Calu3 (cell line): ENCODE measurements around the gene GRAMD1B. TPM values are rescaled to one million over a fixed set of nuclear protein-coding genes. Genes with fewer than 3 reads are reported as not detected.

ENCODE experiments used
- BruUV-seq: library from RNA; stranded (reverse); fragments of 400-500 nt; replicated peaks from 2 replicates; lab custom pipeline; 2021; lab: Mats Ljungman, UMichigan
- CTCF ChIA-PET: fragments of 300-600 bp; sonication (Branson Sonifier 250); formaldehyde crosslinking; loops from one replicate; lab custom pipeline; 2022; ENCODE audit warnings: antibody characterized with exemption; lab: Charles Lee
- DNase-seq: peaks from one replicate; pipeline ENCODE4 v3.0.0; 2022
- H3K27ac Mint-ChIP-seq: one replicate; pipeline ENCODE4 v1.8.0; 2022; ENCODE audit warnings: mixed read lengths; ENCODE audit not compliant: unreplicated experiment
- H3K27me3 Mint-ChIP-seq: one replicate; pipeline ENCODE4 v1.8.0; 2022; ENCODE audit warnings: mixed read lengths; ENCODE audit not compliant: unreplicated experiment
- H3K36me3 Mint-ChIP-seq: one replicate; pipeline ENCODE4 v1.8.0; 2022; ENCODE audit warnings: mild to moderate bottlenecking, moderate library complexity, mixed read lengths; ENCODE audit not compliant: insufficient read depth, unreplicated experiment
- H3K4me1 Mint-ChIP-seq: one replicate; pipeline ENCODE4 v1.8.0; 2022; ENCODE audit warnings: mild to moderate bottlenecking, low read depth, mixed read lengths; ENCODE audit not compliant: unreplicated experiment
- H3K4me3 Mint-ChIP-seq: one replicate; pipeline ENCODE4 v1.8.0; 2022; ENCODE audit warnings: mild to moderate bottlenecking, low read depth, moderate library complexity, mixed read lengths; ENCODE audit not compliant: unreplicated experiment
- H3K9me3 Mint-ChIP-seq: one replicate; pipeline ENCODE4 v1.8.0; 2022; ENCODE audit warnings: low read depth, mixed read lengths; ENCODE audit not compliant: unreplicated experiment
- CTCF ChIP-seq: fragments of 200-600 bp; IDR thresholded peaks from one replicate; pipeline ENCODE4 v1.8.0; 2022; ENCODE audit warnings: antibody characterized with exemption; ENCODE audit not compliant: unreplicated experiment
- intact Hi-C: fragments of 100-400 bp; cut with micrococcal nuclease; formaldehyde crosslinking; loops from one replicate; pipeline ENCODE4 v1.10.0; 2022; ENCODE audit not compliant: unreplicated experiment
- total RNA-seq: library from RNA; stranded (reverse); gene quantifications from 2 replicates; pipeline ENCODE4 v1.2.3, GENCODE V29; 2022

The GRAMD1B gene
- total RNA-seq, 1 experiment from 2014 or later: 5.9 TPM

GRCh38 chr11:123404676-123405075 is 25.4 kb upstream of the GRAMD1B start:
- BruUV-seq: no TSS peak
- TF ChIP-seq CTCF: no peak
- H3K4me1 Mint-ChIP-seq: no peaks in the 10 kb centered on the region
- H3K36me3 Mint-ChIP-seq: no peaks in the 10 kb centered on the region
- no peak for DNase-seq
- H3K4me3 Mint-ChIP-seq: no peak overlapping the region
- no peak overlapping the region for H3K27ac Mint-ChIP-seq
- no peaks in the 10 kb centered on the region for H3K9me3 Mint-ChIP-seq
- intact Hi-C loops: no loop called here
- peaks cover 30% of the 10 kb centered on the region for H3K27me3 Mint-ChIP-seq
- CTCF ChIA-PET: no interaction called here

GRCh38 chr11:123405123-123405592 is 24.9 kb upstream of the GRAMD1B start:
- CTCF ChIA-PET: no interaction called here
- Mint-ChIP-seq H3K4me1 (no peaks in the 10 kb centered on the region), H3K27me3 (peaks cover 35% of the 10 kb centered on the region), H3K36me3 (no peaks in the 10 kb centered on the region), H3K4me3 (no peak overlapping the region), H3K27ac (no peak overlapping the region), H3K9me3 (no peaks in the 10 kb centered on the region)
- BruUV-seq: no TSS peak
- TF ChIP-seq CTCF: no peak
- intact Hi-C loops: no loop called here
- DNase-seq: no peak

GRCh38 chr11:123406441-123407129 is 23.5 kb upstream of the GRAMD1B start:
- no peaks in the 10 kb centered on the region for H3K36me3 Mint-ChIP-seq
- peaks cover 42% of the 10 kb centered on the region for H3K27me3 Mint-ChIP-seq
- TF ChIP-seq CTCF: no peak
- no peaks in the 10 kb centered on the region for H3K9me3 Mint-ChIP-seq
- DNase-seq: no peak
- no TSS peak for BruUV-seq
- intact Hi-C loops: loop anchor here (1.0 kb wide), 1 partner anchor 72 kb away; no protein-coding TSS in a partner anchor
- no peak overlapping the region for H3K27ac Mint-ChIP-seq
- H3K4me3 Mint-ChIP-seq: no peak overlapping the region
- no peaks in the 10 kb centered on the region for H3K4me1 Mint-ChIP-seq
- CTCF ChIA-PET: interaction anchor here (1.0 to 2.4 kb wide), 2 partner anchors 72 to 301 kb away, joined by 5 to 36 read pairs; no protein-coding TSS in a partner anchor

- H3K4me3 Mint-ChIP-seq: no peak overlapping the region
- H3K36me3 Mint-ChIP-seq: no peaks in the 10 kb centered on the region
- BruUV-seq: no TSS peak
- peaks cover 42% of the 10 kb centered on the region for H3K27me3 Mint-ChIP-seq
- DNase-seq: peak; percentile 59
- intact Hi-C loops: loop anchor here (1.0 kb wide), 1 partner anchor 71 kb away; no protein-coding TSS in a partner anchor
- H3K27ac Mint-ChIP-seq: no peak overlapping the region
- no peaks in the 10 kb centered on the region for H3K4me1 Mint-ChIP-seq
- H3K9me3 Mint-ChIP-seq: no peaks in the 10 kb centered on the region
- no peak for TF ChIP-seq CTCF
- CTCF ChIA-PET: interaction anchor here (0.7 to 2.4 kb wide), 5 partner anchors 9 to 300 kb away, joined by 4 to 36 read pairs (median 5); no protein-coding TSS in a partner anchor
Observed at GRCh38 chr11:123407130-123407995, 22.7 kb upstream of the GRAMD1B start.
